GM12892 (cell line): ENCODE measurements around the gene TMC5.

Experiments used
- POLR2A ChIP-seq: IDR thresholded peaks from 2 replicates; pipeline ENCODE4 v1.6.1; 2011; ENCODE audit warnings: low read depth, low read length, control low read depth
- POLR2AphosphoS5 ChIP-seq: IDR thresholded peaks from 2 replicates; pipeline ENCODE4 v1.6.1; 2011; ENCODE audit warnings: low read depth, low read length, control low read depth

DNA sequence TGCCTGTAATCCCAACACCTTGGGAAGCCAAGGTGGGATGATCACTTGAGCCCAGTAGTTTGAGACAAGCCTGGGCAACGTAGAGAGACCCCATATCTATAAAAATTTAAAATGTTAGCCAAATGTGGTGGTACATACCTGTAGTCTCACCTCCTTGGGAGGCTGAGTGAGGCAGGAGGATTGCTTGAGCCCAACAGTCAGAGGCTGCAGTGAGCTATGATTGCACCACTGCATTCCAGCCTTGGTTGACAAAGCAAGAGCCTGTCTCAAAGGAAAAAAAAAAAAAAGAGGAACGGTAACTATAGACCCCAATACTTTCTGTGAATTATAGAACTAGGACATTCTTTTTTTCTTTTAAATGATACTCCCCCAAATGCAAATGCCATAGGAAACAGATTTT lies 1.8 kb upstream of the TMC5 start:
- TF ChIP-seq POLR2AphosphoS5, result no peak
- TF ChIP-seq POLR2A, result no peak
